ENCODE data around the gene PRH1.

PRH1 gene

DNA sequence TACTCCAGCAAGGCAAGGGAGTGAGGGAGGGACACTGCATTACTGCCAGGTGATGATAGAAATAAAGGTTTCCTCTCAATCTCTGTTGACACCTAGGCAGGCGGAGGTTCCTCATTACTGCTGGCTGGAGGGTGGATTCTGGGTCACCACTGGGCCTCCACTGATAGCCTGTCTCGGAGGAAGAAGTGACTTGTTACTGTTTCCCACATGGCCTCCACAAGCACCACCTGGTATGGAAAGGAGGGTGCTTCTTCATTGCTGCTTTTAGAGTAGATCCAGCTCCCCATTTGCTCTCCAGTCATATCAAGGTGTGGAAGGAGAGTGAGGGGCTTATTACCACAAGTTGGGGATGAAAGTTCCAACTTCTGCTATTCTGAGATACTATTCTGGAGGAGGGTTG, 41.2 kb downstream of the PRH1 start:
- DNase-seq (ENCODE audit: low read depth, low spot score) = no peak
- Histone ChIP-seq H3K4me1 (ENCODE audit: insufficient read depth, insufficient read length) (no peaks in the 10 kb centered on the region), H3K9me3 (ENCODE audit: insufficient read depth, low read length) (no peaks in the 10 kb centered on the region), H3K4me3 (ENCODE audit: insufficient read length, low read depth) (no peak overlapping the region), H3K27me3 (ENCODE audit: insufficient read depth, insufficient read length) (no peaks in the 10 kb centered on the region), H3K36me3 (ENCODE audit: insufficient read depth, insufficient read length, low read length) (no peaks in the 10 kb centered on the region), H3K9ac (ENCODE audit: insufficient read length, low read depth) (no peak overlapping the region)
- no peak for TF ChIP-seq ZNF274 (IDR thresholded peaks at IDR 0.05; ENCODE audit: low read depth, low read length)
- no peak for TF ChIP-seq SUZ12 (IDR thresholded peaks at IDR 0.05; ENCODE audit: extremely low read depth, insufficient read depth, insufficient read length)
- TF ChIP-seq YY1 (IDR thresholded peaks at IDR 0.05; ENCODE audit: insufficient read depth, insufficient read length) = no peak

DNA sequence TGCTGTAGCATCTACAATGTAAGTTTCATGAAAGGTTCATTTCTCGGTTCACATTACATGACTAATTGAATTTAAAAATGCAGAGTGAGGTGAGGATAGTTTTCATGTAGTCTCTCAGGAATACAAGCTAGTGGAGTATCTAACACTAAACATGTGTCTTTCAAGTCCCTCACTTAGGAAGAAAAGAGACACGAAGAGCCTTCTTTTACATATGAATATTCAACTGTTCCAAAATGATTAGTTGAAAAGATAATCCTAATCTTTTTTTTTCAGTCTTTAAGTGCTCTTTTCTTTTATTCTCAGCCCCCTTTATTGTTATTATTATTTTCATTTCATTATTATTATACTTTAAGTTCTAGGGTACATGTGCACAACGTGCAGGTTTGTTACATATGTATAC, 45.6 kb downstream of the PRH1 start:
- TF ChIP-seq SUZ12 (IDR thresholded peaks at IDR 0.05; ENCODE audit: extremely low read depth, insufficient read depth, insufficient read length) = no peak
- TF ChIP-seq YY1 (IDR thresholded peaks at IDR 0.05; ENCODE audit: insufficient read depth, insufficient read length) = no peak
- no peak for TF ChIP-seq ZNF274 (IDR thresholded peaks at IDR 0.05; ENCODE audit: low read depth, low read length)
- H3K4me3 ChIP-seq (ENCODE audit: insufficient read length, low read depth) = no peak overlapping the region

More for the DNA sequence above, 45.6 kb downstream of the PRH1 start:
- H3K9me3 ChIP-seq (ENCODE audit: insufficient read depth, low read length) = 0 out of 2 replicates have a peak, but pooled peaks cover 3% of the 10 kb centered on the region
- no peaks in the 10 kb centered on the region for H3K36me3 ChIP-seq (ENCODE audit: insufficient read depth, insufficient read length, low read length)
- no peaks in the 10 kb centered on the region for H3K27me3 ChIP-seq (ENCODE audit: insufficient read depth, insufficient read length)
- DNase-seq (ENCODE audit: low read depth, low spot score) = no peak
- H3K9ac ChIP-seq (ENCODE audit: insufficient read length, low read depth) = no peak overlapping the region
- H3K4me1 ChIP-seq (ENCODE audit: insufficient read depth, insufficient read length) = no peaks in the 10 kb centered on the region

Data from NT2/D1 (cell line).